Measurements from ENCODE around the gene HOTAIR. TPM values are rescaled to one million over a fixed set of nuclear protein-coding genes. Genes with fewer than 3 reads are reported as not detected.

The HOTAIR gene
- polyA plus RNA-seq, 3 donors from 2014 or later, result not detected

DNA sequence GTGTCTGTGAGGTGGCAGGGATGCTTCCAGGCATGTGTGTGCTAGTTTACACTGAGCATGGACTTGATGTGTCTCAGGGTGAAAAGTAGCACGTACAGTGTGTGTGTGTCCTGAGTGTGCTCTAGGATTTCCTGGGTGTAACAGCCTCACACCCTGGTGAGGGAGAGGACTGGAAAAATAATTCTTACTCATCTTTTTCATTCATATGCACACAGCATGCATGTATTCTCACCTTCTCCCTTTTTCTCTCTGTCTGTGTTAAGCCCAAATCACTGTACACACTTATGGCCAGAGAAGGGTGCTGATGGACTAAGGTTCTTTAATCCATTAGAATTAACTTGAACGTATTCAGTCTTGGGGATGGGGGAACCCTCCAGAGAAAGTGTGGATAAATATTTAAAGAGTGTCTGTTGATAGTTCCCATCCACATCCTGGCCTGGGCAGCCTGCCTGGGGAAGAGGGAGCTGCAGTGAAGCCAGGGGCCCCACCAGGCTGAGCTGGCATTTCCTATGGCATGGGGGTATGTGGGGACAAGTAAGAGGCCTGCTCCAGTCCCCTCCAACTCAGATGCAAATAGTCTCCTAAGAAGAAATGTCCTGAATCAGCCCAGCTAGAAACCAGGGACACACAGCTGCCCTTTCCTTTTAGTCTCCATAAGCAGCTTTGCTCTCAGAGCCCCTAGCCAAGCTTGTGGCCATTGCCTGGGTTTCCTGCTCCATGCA, 32.9 kb upstream of the HOTAIR start:
- DNase-seq, result no peak
- H3K4me1 Mint-ChIP-seq, result peaks cover 14 to 34% of the 10 kb centered on the region in 2 donors
- H3K27me3 Mint-ChIP-seq (ENCODE audit: low read depth in 3 of 3), result peaks cover 44 to 74% (median 70%) of the 10 kb centered on the region in 3 donors
- H3K9me3 Mint-ChIP-seq, result peaks cover 0 to 6% (median 0%) of the 10 kb centered on the region in 6 donors
- H3K27ac Mint-ChIP-seq, result no peak overlapping the region
- H3K4me3 Mint-ChIP-seq, result peak overlapping the region in 2 of 5 donors; percentile 2 to 57
- no peaks in the 10 kb centered on the region for H3K36me3 Mint-ChIP-seq

DNA sequence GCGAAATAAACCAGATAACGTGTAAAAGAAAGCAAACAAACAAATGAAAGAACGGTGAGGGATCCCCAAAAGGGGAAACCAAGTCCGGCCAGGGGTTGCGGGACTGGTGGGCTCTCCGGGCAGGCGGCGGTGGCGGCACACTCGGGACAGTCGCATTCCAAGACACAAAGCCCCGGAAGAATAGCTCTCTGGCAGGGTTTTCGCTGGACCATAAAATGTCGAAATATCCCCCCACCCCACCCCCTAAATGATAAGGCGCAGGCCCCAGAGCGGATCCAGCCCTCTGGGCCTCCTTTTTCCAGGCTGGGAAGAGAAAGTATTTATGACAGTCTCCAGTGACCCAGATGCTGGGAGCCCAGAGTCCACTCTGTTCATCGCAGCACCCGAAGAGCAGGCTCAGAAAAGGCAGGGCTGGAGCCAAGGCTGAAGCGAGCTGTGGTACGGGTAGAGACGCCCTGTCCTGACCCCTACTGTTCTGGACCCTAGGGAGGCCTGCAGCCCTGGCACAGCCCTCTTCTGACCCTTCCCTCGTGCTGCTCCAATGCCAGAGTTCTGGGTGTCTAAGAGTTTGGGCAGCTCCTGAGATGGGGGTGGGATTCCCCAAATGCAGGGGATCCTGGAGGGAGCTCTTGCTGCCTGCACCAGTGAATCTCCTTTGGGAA, 31.9 kb upstream of the HOTAIR start:
- Mint-ChIP-seq H3K36me3 (no peaks in the 10 kb centered on the region), H3K27me3 (ENCODE audit: low read depth in 3 of 3) (peaks cover 53 to 78% (median 77%) of the 10 kb centered on the region in 3 donors), H3K4me1 (peaks cover 14 to 33% of the 10 kb centered on the region in 2 donors), H3K27ac (peak overlapping the region in 1 of 6 donors; percentile 45), H3K9me3 (peaks cover 0 to 6% (median 0%) of the 10 kb centered on the region in 6 donors), H3K4me3 (peak overlapping the region; percentile 76 to 86 (median 84))
- no peak for DNase-seq

DNA sequence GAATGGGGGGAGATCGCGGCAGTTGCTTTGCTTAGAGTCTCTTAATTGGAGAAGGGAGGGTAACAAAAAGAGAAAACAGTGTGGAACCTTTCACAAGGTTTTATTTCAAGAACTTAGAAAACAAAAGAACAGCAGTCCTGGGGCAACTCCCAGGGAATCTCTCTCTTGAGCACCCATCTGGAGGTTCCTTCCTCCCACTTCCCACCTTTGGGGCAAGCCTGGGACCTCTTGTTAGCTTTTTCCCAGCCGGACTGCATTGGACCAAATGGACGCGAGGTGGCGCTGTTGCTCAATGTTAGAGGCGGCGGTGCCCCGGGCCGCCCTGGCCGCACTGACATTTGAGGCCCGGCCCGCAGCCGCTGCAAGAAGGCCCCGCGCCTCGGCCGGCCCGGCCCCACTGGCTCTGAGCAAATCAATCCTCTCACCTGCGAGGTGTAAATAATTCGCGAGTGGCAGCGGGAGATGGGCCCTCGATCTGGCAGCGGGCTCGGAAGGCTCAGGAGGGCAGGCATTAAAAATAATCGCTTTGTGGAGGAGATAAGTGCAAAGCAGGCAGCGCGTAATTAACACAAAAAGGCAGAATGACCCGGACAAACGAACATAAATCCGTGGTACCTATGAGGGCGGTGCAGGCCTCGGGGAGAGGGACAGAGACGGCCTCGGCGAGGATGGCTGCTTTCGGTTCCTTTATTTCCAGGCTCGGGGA, 31.3 kb upstream of the HOTAIR start:
- H3K9me3 Mint-ChIP-seq, result peaks cover 0 to 6% (median 0%) of the 10 kb centered on the region in 6 donors
- peaks cover 53 to 79% (median 75%) of the 10 kb centered on the region in 3 donors for H3K27me3 Mint-ChIP-seq (ENCODE audit: low read depth in 3 of 3)
- H3K36me3 Mint-ChIP-seq, result no peaks in the 10 kb centered on the region
- peak overlapping the region; percentile 76 to 86 (median 84) for H3K4me3 Mint-ChIP-seq
- DNase-seq, result peak; percentile 80 to 85 (median 82)
- H3K27ac Mint-ChIP-seq, result peak overlapping the region in 2 of 6 donors; percentile 26 to 45
- H3K4me1 Mint-ChIP-seq, result peaks cover 13 to 26% of the 10 kb centered on the region in 2 donors

DNA sequence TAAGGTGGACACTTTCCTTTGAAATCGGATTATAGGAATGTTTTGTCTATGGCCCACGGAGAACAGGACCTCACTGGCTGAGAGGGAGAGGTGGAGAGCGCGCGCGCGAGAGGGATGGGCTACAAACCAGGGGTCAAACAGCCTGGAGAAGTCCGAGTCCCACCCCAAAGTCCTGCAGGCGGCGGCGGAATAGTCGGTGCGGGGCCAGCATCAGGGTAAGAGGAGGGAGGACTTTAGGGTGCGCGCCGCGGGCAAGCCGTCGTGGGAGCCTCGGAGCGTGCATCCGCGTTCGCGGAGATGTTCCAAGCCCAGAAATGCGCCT, 30.7 kb upstream of the HOTAIR start:
- DNase-seq, result no peak
- Mint-ChIP-seq H3K27ac (no peak overlapping the region), H3K4me3 (peak overlapping the region in 2 of 5 donors; percentile 76 to 82), H3K4me1 (peaks cover 13 to 24% of the 10 kb centered on the region in 2 donors), H3K9me3 (peaks cover 0 to 6% (median 0%) of the 10 kb centered on the region in 6 donors), H3K36me3 (no peaks in the 10 kb centered on the region), H3K27me3 (ENCODE audit: low read depth in 3 of 3) (peaks cover 56 to 81% (median 74%) of the 10 kb centered on the region in 3 donors)

DNA sequence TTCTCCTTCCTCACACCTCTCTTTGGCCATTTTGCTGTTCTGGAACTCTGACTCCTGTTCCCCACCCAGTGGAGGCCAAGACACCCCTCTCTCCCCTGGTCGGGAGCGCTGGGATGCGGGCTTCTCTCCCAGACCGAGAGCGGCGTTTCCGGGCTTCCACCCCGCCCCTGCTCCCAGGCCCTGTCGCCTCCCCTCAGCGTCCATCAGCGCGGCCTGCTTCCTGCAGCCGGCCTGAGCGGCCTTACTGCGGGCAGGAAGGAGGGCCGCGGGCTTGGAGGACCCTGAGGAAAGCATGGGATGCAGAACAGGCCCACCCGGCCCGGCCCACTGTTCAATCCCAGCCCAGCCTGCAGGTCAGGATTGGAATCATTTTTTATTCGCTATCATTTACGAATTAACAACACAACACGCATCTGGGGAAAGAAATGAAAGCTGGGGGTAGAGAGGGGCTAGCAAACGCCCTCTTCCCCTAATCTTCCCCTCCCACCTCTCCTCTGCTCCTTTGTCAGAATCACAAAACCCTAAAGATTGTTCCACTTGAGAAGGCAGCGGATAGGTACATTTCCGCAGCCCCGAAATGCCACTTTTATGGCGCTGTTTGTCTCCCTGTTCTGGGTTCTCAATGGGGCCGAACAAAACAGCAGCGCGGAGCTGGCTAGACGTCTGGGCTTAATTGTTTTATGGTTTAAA, 30.2 kb upstream of the HOTAIR start:
- Mint-ChIP-seq H3K4me1 (peaks cover 15 to 24% of the 10 kb centered on the region in 2 donors), H3K36me3 (no peaks in the 10 kb centered on the region), H3K4me3 (peak overlapping the region in 2 of 5 donors; percentile 15 to 82), H3K9me3 (peaks cover 0 to 6% (median 0%) of the 10 kb centered on the region in 6 donors), H3K27me3 (ENCODE audit: low read depth in 3 of 3) (peaks cover 56 to 82% (median 72%) of the 10 kb centered on the region in 3 donors), H3K27ac (no peak overlapping the region)
- no peak for DNase-seq

DNA sequence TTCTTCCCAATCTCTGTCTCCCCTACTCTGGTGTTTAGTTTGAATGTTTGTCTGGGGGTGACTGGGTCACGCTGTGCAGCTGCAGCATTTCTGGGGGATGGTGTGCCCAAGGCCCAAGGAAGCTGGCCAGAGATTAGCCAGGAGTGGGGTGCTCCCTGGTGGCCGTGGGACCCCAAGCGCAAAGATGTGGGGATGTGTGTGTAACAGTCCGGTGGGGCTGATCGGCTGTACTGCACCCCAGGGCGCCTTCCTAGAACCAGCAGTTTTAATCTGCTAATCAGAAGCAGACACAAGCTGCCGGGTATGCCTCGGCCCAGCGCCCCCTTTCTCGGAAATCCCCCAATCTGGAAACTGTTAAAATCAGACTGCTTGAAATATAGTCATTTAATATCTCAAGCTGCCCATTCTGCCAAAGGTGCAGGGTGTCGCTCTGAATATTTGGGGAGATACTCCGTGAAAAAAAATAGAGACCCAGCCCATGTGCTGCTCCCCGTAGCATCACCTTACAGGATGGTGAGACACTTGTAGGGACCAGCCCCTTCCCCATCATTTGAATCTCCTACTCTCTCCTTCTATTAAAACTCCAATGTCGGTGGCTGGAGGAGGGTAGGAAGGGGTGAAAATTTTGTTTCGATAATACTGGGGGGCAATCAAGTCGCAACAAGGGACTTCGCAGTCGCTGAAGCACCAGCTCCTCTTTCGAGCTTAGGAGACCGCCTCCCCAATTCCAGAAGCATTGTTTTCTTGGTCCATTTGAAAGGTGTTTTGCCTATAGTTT, 29.5 kb upstream of the HOTAIR start:
- Mint-ChIP-seq H3K36me3 (no peaks in the 10 kb centered on the region), H3K4me3 (no peak overlapping the region), H3K9me3 (peaks cover 0 to 5% (median 0%) of the 10 kb centered on the region in 6 donors), H3K4me1 (peaks cover 13 to 18% of the 10 kb centered on the region in 2 donors), H3K27ac (no peak overlapping the region), H3K27me3 (ENCODE audit: low read depth in 3 of 3) (peaks cover 58 to 82% (median 73%) of the 10 kb centered on the region in 3 donors)
- DNase-seq, result no peak

DNA sequence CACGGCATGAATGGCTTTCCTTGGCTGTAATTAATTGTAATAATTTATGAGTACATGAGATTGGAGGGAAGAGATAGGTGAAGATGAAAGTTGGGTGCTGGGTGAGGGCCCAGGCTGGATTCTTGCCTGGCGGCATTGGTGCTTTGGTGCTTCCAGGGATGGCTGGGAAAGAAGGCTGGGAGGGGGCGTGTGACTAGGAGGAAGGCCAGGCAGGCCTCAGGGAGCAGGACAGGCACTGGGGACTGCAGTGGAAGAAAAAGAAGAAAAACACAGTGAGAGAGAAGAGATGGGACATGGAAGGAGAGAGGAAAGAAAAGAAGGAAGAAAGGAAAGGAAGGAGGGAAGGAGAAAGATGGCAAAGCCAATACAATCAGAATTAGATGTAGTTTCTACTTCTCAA, 28.9 kb upstream of the HOTAIR start:
- H3K9me3 Mint-ChIP-seq, result peaks cover 0 to 5% (median 0%) of the 10 kb centered on the region in 6 donors
- H3K4me3 Mint-ChIP-seq, result peak overlapping the region in 1 of 5 donors; percentile 17
- H3K27me3 Mint-ChIP-seq (ENCODE audit: low read depth in 3 of 3), result peaks cover 62 to 79% (median 76%) of the 10 kb centered on the region in 3 donors
- H3K4me1 Mint-ChIP-seq, result peaks cover 12 to 16% of the 10 kb centered on the region in 2 donors
- no peaks in the 10 kb centered on the region for H3K36me3 Mint-ChIP-seq
- peak overlapping the region in 2 of 6 donors; percentile 8 to 53 for H3K27ac Mint-ChIP-seq
- DNase-seq, result no peak

DNA sequence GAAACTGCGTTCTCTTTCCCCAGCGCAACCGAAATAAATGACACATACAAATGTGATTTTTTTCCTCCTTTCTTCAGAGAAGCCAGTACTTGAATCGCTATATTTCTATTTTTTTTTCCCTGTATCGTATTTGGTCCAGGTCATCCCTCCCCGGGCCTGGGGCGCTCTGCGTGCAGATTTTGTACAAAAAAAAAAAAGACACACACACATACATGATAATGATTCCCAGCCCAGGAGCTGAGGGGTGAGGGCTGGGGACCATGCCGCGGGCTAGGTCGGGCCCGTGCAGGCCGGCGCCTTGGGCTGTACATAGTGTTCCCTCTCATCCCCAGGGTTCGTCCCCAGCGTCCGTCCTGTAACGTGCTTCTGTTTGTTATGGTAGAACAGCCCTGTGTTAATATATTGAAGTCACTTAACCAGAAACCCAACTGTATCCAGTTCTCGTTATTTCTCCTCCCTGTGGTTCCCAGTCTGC, 28.2 kb upstream of the HOTAIR start:
- H3K36me3 Mint-ChIP-seq, result no peaks in the 10 kb centered on the region
- peaks cover 0 to 5% (median 0%) of the 10 kb centered on the region in 6 donors for H3K9me3 Mint-ChIP-seq
- no peak overlapping the region for H3K4me3 Mint-ChIP-seq
- DNase-seq, result no peak
- peaks cover 12 to 16% of the 10 kb centered on the region in 2 donors for H3K4me1 Mint-ChIP-seq
- H3K27ac Mint-ChIP-seq, result no peak overlapping the region
- H3K27me3 Mint-ChIP-seq (ENCODE audit: low read depth in 3 of 3), result peaks cover 69 to 79% (median 77%) of the 10 kb centered on the region in 3 donors

DNA sequence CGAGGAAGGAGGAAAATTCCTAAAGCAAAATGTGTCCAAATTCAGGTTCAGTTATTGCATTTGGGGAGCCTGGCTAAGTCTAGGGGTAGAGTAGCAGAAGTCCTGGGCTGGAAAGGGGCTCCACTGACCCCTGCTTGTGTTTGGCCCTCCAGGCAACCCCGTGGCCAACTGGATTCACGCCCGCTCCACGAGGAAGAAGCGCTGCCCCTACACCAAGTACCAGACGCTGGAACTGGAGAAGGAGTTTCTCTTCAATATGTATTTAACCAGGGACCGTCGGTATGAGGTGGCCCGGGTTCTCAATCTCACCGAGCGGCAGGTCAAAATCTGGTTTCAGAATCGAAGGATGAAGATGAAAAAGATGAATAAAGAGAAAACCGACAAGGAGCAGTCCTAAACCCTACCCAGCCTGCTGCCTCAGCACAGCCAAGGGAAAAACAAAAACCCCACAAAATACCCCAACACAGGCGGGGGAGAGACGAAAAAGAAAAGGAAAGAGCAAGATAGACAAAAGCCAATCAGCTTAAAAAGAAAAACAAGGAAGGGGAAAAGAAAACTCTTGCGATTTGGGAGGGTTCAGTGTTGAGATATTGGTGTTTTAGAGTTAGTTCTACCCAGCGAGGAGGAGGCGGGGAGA, 27.6 kb upstream of the HOTAIR start:
- peaks cover 16 to 21% of the 10 kb centered on the region in 2 donors for H3K4me1 Mint-ChIP-seq
- H3K9me3 Mint-ChIP-seq, result peaks cover 0 to 5% (median 0%) of the 10 kb centered on the region in 6 donors
- H3K27me3 Mint-ChIP-seq (ENCODE audit: low read depth in 3 of 3), result peaks cover 72 to 80% (median 77%) of the 10 kb centered on the region in 3 donors
- H3K36me3 Mint-ChIP-seq, result no peaks in the 10 kb centered on the region
- no peak overlapping the region for H3K27ac Mint-ChIP-seq
- H3K4me3 Mint-ChIP-seq, result peak overlapping the region in 1 of 5 donors; percentile 40
- DNase-seq, result no peak

DNA sequence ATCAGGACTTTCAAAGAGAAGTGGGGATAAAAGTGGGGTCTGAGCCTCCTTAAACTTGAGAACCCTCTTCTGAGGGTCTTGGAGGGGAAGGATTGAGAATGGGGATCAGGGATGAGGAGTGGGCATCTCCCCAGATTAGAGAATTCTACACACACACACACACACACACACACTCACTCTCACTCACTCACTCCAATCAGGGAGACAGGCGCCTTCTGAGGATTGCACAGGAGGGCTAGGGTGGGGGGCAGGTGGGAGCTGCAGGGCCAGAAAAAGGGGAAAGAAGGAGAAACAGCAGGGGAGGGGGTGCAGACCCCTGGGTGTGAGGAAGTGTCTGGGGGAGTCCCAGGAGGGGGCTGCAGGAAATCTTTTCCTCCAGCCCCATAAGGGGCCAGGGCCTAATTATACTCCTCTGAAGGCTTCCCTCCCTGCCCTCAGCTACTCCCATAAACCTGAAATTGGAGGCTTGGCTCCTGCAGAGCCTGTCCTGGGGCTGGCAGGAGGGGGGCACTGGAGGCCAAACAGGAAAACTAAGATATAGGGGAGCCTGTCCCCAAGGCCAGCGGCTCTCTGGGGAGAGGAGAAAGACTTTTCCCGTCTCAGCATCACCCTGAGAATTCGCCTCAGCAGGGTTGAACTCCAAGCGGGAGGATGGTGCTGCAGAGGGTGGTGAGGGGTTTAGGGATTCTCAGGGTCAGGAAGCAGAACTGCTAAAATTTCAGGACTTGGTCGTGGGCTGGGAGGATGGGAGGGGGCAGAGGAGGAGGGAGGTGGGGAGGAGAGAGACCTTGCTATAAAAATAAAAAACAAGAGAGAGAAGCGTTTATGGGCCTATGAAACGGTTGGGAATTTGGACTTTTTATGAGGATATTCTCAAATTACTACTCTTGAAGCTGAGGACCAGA, 26.8 kb upstream of the HOTAIR start:
- no peak overlapping the region for H3K27ac Mint-ChIP-seq

More for the DNA sequence above, 26.8 kb upstream of the HOTAIR start:
- peaks cover 19 to 24% of the 10 kb centered on the region in 2 donors for H3K4me1 Mint-ChIP-seq
- no peaks in the 10 kb centered on the region for H3K36me3 Mint-ChIP-seq
- H3K4me3 Mint-ChIP-seq, result peak overlapping the region in 1 of 5 donors; percentile 7
- DNase-seq, result no peak
- peaks cover 0 to 5% (median 0%) of the 10 kb centered on the region in 6 donors for H3K9me3 Mint-ChIP-seq
- H3K27me3 Mint-ChIP-seq (ENCODE audit: low read depth in 3 of 3), result peaks cover 70 to 81% (median 80%) of the 10 kb centered on the region in 3 donors

Data from immature natural killer cell (primary cell).